ENCODE results near the gene NKRF. TPM values are rescaled to one million over a fixed set of nuclear protein-coding genes. Genes with fewer than 3 reads are reported as not detected.

The NKRF gene
- total and polyA plus RNA-seq, 2 donors (not counting 1 experiment from before 2014, with no cell fraction given): 7.9 to 16.2 TPM

GRCh38 chrX:119617517-119618164 lies 11.4 kb upstream of the NKRF start:
- POLR2A ChIA-PET: interaction anchor here (0.5 to 1.9 kb wide), 9 partner anchors 11 to 149 kb away, joined by 3 to 8 read pairs (median 5); partner anchors contain the start of genes NKRF, SEPTIN6 and UBE2A
- Mint-ChIP-seq H3K27me3 (no peaks in the 10 kb centered on the region), H3K4me3 (peak overlapping the region; percentile 83), H3K27ac (peak overlapping the region; percentile 90), H3K4me1 (peaks cover 59% of the 10 kb centered on the region), H3K9me3 (ENCODE audit: insufficient read depth) (no peaks in the 10 kb centered on the region)
- ATAC-seq (ENCODE audit: low read depth): peak; percentile 48
- H3K79me2 ChIP-seq (ENCODE audit: control insufficient read depth, insufficient read depth, low read length): no peaks in the 10 kb centered on the region
- peak; percentile 71 for DNase-seq
- TF ChIP-seq EZH2 (IDR thresholded peaks at IDR 0.05; ENCODE audit: borderline replicate concordance, insufficient read depth, low read depth, low read length, poor library complexity, severe bottlenecking) (no peak), CTCF (IDR thresholded peaks at IDR 0.05) (no peak)
- H3K36me3 ChIP-seq (replicated peaks in 1 of 2; ENCODE audit: control extremely low read depth in 1 of 2, control insufficient read depth in 1 of 2, extremely low read depth in 1 of 2, insufficient read depth in 2 of 2, low read length in 1 of 2): peaks cover 0 to 2% of the 10 kb centered on the region in 2 experiments
- 0% methylated on average over 3 of the region's 15 CpGs for WGBS (ENCODE audit: insufficient coverage)
- H3K4me1 ChIP-seq (ENCODE audit: control insufficient read depth in 2 of 2, insufficient read depth in 2 of 2, low read length in 2 of 2): peaks cover 58 to 69% of the 10 kb centered on the region in 2 donors
- H3K9ac ChIP-seq (ENCODE audit: low read length): peak overlapping the region; percentile 58
- H3K4me2 ChIP-seq (replicated peaks; ENCODE audit: low read depth, low read length, poor library complexity, severe bottlenecking): peak overlapping the region; percentile 83
- peak overlapping the region; percentile 20 to 63 (median 35) for H3K4me3 ChIP-seq (ENCODE audit: control extremely low read depth in 1 of 5, extremely low read depth in 1 of 5, insufficient read depth in 1 of 5, low read depth in 2 of 5, low read length in 4 of 5)
- intact Hi-C loops (cut with micrococcal nuclease): loop anchor here (1.0 to 5.0 kb wide), 4 partner anchors 7 to 70 kb away; partner anchors contain the start of gene NKRF
- H3K27me3 ChIP-seq (replicated peaks in 1 of 4; ENCODE audit: control extremely low read depth in 1 of 4, control insufficient read depth in 3 of 4, insufficient read depth in 4 of 4, low read length in 3 of 4): no peaks in the 10 kb centered on the region
- peak overlapping the region; percentile 68 to 69 for H3K27ac ChIP-seq (ENCODE audit: low read length in 2 of 2)
- CTCF ChIA-PET: interaction anchor here (0.6 to 5.7 kb wide), 14 partner anchors 8 to 141 kb away, joined by 3 to 52 read pairs (median 4); no protein-coding TSS in a partner anchor
- H4K20me1 ChIP-seq (ENCODE audit: control insufficient read depth, insufficient read depth, low read length, poor library complexity, severe bottlenecking): no peaks in the 10 kb centered on the region
- no peak overlapping the region for H2AFZ ChIP-seq (ENCODE audit: insufficient read depth, low read depth, low read length, poor library complexity, severe bottlenecking)
- H3K9me3 ChIP-seq (ENCODE audit: control extremely low read depth in 1 of 3, control insufficient read depth in 2 of 3, insufficient read depth in 1 of 3, low read length in 2 of 3): no peaks in the 10 kb centered on the region

- no peaks in the 10 kb centered on the region for H3K9me3 ChIP-seq (ENCODE audit: control extremely low read depth in 1 of 3, control insufficient read depth in 2 of 3, insufficient read depth in 1 of 3, low read length in 2 of 3)
- DNase-seq: no peak
- no peaks in the 10 kb centered on the region for H3K27me3 ChIP-seq (replicated peaks in 1 of 4; ENCODE audit: control extremely low read depth in 1 of 4, control insufficient read depth in 3 of 4, insufficient read depth in 4 of 4, low read length in 3 of 4)
- whole genome bisulfite sequencing (ENCODE audit: insufficient coverage): 87% methylated on average over 3 of the region's 13 CpGs
- ChIA-PET CTCF (interaction anchor here (1.5 kb wide), 1 partner anchor 140 kb away, joined by 4 read pairs; no protein-coding TSS in a partner anchor), POLR2A (no interaction called here)
- TF ChIP-seq CTCF (IDR thresholded peaks at IDR 0.05): no peak
- TF ChIP-seq EZH2 (IDR thresholded peaks at IDR 0.05; ENCODE audit: borderline replicate concordance, insufficient read depth, low read depth, low read length, poor library complexity, severe bottlenecking): no peak
- intact Hi-C loops (cut with micrococcal nuclease): loop anchor here (5.0 kb wide), 1 partner anchor 73 kb away; no protein-coding TSS in a partner anchor
- ATAC-seq (ENCODE audit: low read depth): no peak
- no peaks in the 10 kb centered on the region for H3K79me2 ChIP-seq (ENCODE audit: control insufficient read depth, insufficient read depth, low read length)
- Mint-ChIP-seq H3K4me1 (peaks cover 60% of the 10 kb centered on the region), H3K27ac (no peak overlapping the region), H3K4me3 (no peak overlapping the region), H3K9me3 (ENCODE audit: insufficient read depth) (no peaks in the 10 kb centered on the region), H3K27me3 (no peaks in the 10 kb centered on the region)
- no peak overlapping the region for H3K4me3 ChIP-seq (ENCODE audit: control extremely low read depth in 1 of 5, extremely low read depth in 1 of 5, insufficient read depth in 1 of 5, low read depth in 2 of 5, low read length in 4 of 5)
- H3K4me1 ChIP-seq (ENCODE audit: control insufficient read depth in 2 of 2, insufficient read depth in 2 of 2, low read length in 2 of 2): peaks cover 56 to 65% of the 10 kb centered on the region in 2 donors
- H3K4me2 ChIP-seq (replicated peaks; ENCODE audit: low read depth, low read length, poor library complexity, severe bottlenecking): no peak overlapping the region
- H4K20me1 ChIP-seq (ENCODE audit: control insufficient read depth, insufficient read depth, low read length, poor library complexity, severe bottlenecking): no peaks in the 10 kb centered on the region
- H3K36me3 ChIP-seq (replicated peaks in 1 of 2; ENCODE audit: control extremely low read depth in 1 of 2, control insufficient read depth in 1 of 2, extremely low read depth in 1 of 2, insufficient read depth in 2 of 2, low read length in 1 of 2): no peaks in the 10 kb centered on the region
- no peak overlapping the region for H2AFZ ChIP-seq (ENCODE audit: insufficient read depth, low read depth, low read length, poor library complexity, severe bottlenecking)
- no peak overlapping the region for H3K27ac ChIP-seq (ENCODE audit: low read length in 2 of 2)
- H3K9ac ChIP-seq (ENCODE audit: low read length): no peak overlapping the region
These were observed 8.6 kb upstream of the NKRF start for GRCh38 chrX:119614776-119615175.
